ENCODE measurements around the gene MSGN1. TPM values are rescaled to one million over a fixed set of nuclear protein-coding genes. Genes with fewer than 3 reads are reported as not detected.

Gene MSGN1
- polyA plus RNA-seq, 1 experiment: not detected

DNA sequence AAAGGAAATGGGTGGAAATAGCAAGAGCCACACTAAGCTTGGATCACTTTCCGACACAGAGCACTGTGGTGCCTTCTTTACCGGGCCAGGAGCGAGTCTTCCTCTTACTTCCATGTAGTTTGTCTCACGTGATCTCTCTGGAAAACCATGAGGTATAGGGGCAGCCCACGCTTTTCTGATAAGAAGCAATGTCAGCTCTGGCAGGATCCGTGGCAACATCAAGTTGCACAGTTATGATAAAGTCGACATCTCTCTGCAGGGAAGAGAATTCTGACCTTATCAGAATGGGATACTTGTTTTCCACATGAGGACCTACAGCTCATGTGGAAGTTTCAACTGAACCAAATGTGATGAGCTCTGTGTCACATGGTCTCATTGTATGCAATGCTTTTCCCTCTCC lies 29.5 kb downstream of the MSGN1 start:
- H3K4me3 ChIP-seq (ENCODE audit: low read depth, low read length): no peak overlapping the region
- H3K9me3 ChIP-seq (ENCODE audit: control insufficient read depth, insufficient read depth, low read length): no peaks in the 10 kb centered on the region
- no peak for TF ChIP-seq CTCF (IDR thresholded peaks at IDR 0.05; ENCODE audit: low read depth, low read length)
- peaks cover 6% of the 10 kb centered on the region for H3K27me3 ChIP-seq (ENCODE audit: control insufficient read depth, insufficient read depth, low read length)
- CTCF ChIA-PET: interaction anchor here (2.4 to 3.2 kb wide), 3 partner anchors 304 to 532 kb away, joined by 8 to 22 read pairs (median 13); no protein-coding TSS in a partner anchor
- no peak for DNase-seq (ENCODE audit: low read depth, low spot score)
- no peak overlapping the region for H3K27ac ChIP-seq (ENCODE audit: low read depth, low read length)
- POLR2A ChIA-PET: no interaction called here

GRCh38 chr2:17846676-17847075 lies 30.4 kb downstream of the MSGN1 start:
- no peak for TF ChIP-seq CTCF (IDR thresholded peaks at IDR 0.05; ENCODE audit: low read depth, low read length)
- no peak overlapping the region for H3K4me3 ChIP-seq (ENCODE audit: low read depth, low read length)
- CTCF ChIA-PET: interaction anchor here (2.4 to 3.2 kb wide), 3 partner anchors 303 to 532 kb away, joined by 8 to 22 read pairs (median 13); no protein-coding TSS in a partner anchor
- H3K9me3 ChIP-seq (ENCODE audit: control insufficient read depth, insufficient read depth, low read length): no peaks in the 10 kb centered on the region
- no peak for DNase-seq (ENCODE audit: low read depth, low spot score)
- POLR2A ChIA-PET: no interaction called here
- no peak overlapping the region for H3K27ac ChIP-seq (ENCODE audit: low read depth, low read length)
- H3K27me3 ChIP-seq (ENCODE audit: control insufficient read depth, insufficient read depth, low read length): peaks cover 3% of the 10 kb centered on the region

DNA sequence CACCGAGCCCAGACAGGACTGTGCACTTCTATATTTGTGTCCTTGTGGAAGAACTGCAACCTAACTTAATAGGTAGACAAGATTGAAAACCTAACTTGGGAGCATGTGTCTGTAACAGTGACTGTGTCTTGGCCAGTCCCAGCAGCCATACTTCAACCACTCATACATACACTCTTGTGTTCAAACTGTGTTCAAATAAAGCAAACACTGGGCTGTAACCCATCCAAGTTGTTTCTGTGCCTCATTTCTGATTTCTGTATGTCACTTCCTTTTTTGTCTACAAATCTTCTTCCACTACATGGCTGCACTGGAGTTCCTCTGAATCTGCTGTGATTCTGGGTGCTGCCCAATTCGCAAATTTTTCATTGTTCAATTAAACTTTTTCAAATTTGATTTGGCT lies 31.0 kb downstream of the MSGN1 start:
- no peak for DNase-seq (ENCODE audit: low read depth, low spot score)
- H3K27ac ChIP-seq (ENCODE audit: low read depth, low read length): no peak overlapping the region
- ChIA-PET CTCF (interaction anchor here (1.1 to 6.2 kb wide), 4 partner anchors 128 to 531 kb away, joined by 4 to 94 read pairs (median 18); no protein-coding TSS in a partner anchor), POLR2A (no interaction called here)
- no peak for TF ChIP-seq CTCF (IDR thresholded peaks at IDR 0.05; ENCODE audit: low read depth, low read length)
- no peak overlapping the region for H3K4me3 ChIP-seq (ENCODE audit: low read depth, low read length)
- H3K9me3 ChIP-seq (ENCODE audit: control insufficient read depth, insufficient read depth, low read length): no peaks in the 10 kb centered on the region
- H3K27me3 ChIP-seq (ENCODE audit: control insufficient read depth, insufficient read depth, low read length): peaks cover 3% of the 10 kb centered on the region

GRCh38 chr2:17849275-17849674 lies 33.0 kb downstream of the MSGN1 start:
- H3K9me3 ChIP-seq (ENCODE audit: control insufficient read depth, insufficient read depth, low read length): no peaks in the 10 kb centered on the region
- no peak overlapping the region for H3K27ac ChIP-seq (ENCODE audit: low read depth, low read length)
- no peak for TF ChIP-seq CTCF (IDR thresholded peaks at IDR 0.05; ENCODE audit: low read depth, low read length)
- ChIA-PET CTCF (interaction anchor here (1.4 to 6.2 kb wide), 2 partner anchors 299 to 329 kb away, joined by 4 to 94 read pairs; no protein-coding TSS in a partner anchor), POLR2A (no interaction called here)
- no peaks in the 10 kb centered on the region for H3K27me3 ChIP-seq (ENCODE audit: control insufficient read depth, insufficient read depth, low read length)
- DNase-seq (ENCODE audit: low read depth, low spot score): no peak
- no peak overlapping the region for H3K4me3 ChIP-seq (ENCODE audit: low read depth, low read length)

- Histone ChIP-seq H3K9me3 (ENCODE audit: control insufficient read depth, insufficient read depth, low read length) (no peaks in the 10 kb centered on the region), H3K27ac (ENCODE audit: low read depth, low read length) (no peak overlapping the region), H3K27me3 (ENCODE audit: control insufficient read depth, insufficient read depth, low read length) (no peaks in the 10 kb centered on the region), H3K4me3 (ENCODE audit: low read depth, low read length) (no peak overlapping the region)
- no peak for DNase-seq (ENCODE audit: low read depth, low spot score)
- no peak for TF ChIP-seq CTCF (IDR thresholded peaks at IDR 0.05; ENCODE audit: low read depth, low read length)
- ChIA-PET POLR2A (no interaction called here), CTCF (interaction anchor here (0.5 to 6.2 kb wide), 6 partner anchors 299 to 529 kb away, joined by 3 to 94 read pairs (median 6); no protein-coding TSS in a partner anchor)
Measured at GRCh38 chr2:17850151-17850550, 33.9 kb downstream of the MSGN1 start.

Data from AG04450 (cell line).